ENCODE measurements around the gene TRAPPC12.

DNA sequence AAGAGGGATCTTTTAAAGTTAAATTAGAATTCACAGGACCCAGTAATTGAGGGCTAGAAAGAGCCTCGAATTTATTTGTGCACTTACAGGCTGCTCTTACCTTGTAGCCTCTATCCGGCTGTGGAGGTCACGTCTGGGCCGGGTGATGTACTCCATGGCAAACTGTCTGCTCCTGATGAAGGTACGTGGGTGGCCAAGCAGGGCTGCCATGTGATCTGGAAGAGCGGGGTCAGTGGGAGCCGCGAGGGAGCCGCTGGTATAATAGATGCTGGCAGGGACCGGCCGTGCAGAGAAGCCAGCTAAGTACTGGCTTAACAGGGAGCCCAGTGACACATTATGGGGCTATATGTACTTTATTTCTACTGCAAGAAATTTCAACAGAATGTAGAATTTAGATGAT lies 80.7 kb downstream of the TRAPPC12 start:
- TF ChIP-seq CTCF (IDR thresholded peaks at IDR 0.05) (no peak), POLR2AphosphoS5 (IDR thresholded peaks at IDR 0.05; ENCODE audit: insufficient read depth in 1 of 2, low read depth in 1 of 2) (no peak), POLR2A (IDR thresholded peaks at IDR 0.05) (no peak)

Measured in vagina (tissue), 2 donors.